Astrocyte (in vitro differentiated cells and primary cell): ENCODE measurements around the gene NR1H2.

Experiments
- EZH2 ChIP-seq: IDR thresholded peaks from 2 replicates; pipeline ENCODE4 v1.6.1; 2012; ENCODE audit warnings: mild to moderate bottlenecking, low read length, inconsistent platforms; ENCODE audit not compliant: insufficient read depth
- TF ChIP-seq, protein P1 (sequence below): IDR thresholded peaks from 2 replicates; pipeline ENCODE4 v1.5.1; 2011; ENCODE audit warnings: low read depth, mild to moderate bottlenecking, inconsistent platforms, low read length, moderate library complexity; ENCODE audit not compliant: insufficient read depth

GRCh38 chr19:50380751-50381151 lies 4.5 kb downstream of the NR1H2 start:
- TF ChIP-seq, protein P1, sequence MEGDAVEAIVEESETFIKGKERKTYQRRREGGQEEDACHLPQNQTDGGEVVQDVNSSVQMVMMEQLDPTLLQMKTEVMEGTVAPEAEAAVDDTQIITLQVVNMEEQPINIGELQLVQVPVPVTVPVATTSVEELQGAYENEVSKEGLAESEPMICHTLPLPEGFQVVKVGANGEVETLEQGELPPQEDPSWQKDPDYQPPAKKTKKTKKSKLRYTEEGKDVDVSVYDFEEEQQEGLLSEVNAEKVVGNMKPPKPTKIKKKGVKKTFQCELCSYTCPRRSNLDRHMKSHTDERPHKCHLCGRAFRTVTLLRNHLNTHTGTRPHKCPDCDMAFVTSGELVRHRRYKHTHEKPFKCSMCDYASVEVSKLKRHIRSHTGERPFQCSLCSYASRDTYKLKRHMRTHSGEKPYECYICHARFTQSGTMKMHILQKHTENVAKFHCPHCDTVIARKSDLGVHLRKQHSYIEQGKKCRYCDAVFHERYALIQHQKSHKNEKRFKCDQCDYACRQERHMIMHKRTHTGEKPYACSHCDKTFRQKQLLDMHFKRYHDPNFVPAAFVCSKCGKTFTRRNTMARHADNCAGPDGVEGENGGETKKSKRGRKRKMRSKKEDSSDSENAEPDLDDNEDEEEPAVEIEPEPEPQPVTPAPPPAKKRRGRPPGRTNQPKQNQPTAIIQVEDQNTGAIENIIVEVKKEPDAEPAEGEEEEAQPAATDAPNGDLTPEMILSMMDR = no peak
- no peak for TF ChIP-seq EZH2
